ENCODE data around the gene POLR1G. TPM values are rescaled to one million over a fixed set of nuclear protein-coding genes. Genes with fewer than 3 reads are reported as not detected.

Gene POLR1G
- total RNA-seq, 1 experiment from 2014 or later: 43.4 TPM

DNA sequence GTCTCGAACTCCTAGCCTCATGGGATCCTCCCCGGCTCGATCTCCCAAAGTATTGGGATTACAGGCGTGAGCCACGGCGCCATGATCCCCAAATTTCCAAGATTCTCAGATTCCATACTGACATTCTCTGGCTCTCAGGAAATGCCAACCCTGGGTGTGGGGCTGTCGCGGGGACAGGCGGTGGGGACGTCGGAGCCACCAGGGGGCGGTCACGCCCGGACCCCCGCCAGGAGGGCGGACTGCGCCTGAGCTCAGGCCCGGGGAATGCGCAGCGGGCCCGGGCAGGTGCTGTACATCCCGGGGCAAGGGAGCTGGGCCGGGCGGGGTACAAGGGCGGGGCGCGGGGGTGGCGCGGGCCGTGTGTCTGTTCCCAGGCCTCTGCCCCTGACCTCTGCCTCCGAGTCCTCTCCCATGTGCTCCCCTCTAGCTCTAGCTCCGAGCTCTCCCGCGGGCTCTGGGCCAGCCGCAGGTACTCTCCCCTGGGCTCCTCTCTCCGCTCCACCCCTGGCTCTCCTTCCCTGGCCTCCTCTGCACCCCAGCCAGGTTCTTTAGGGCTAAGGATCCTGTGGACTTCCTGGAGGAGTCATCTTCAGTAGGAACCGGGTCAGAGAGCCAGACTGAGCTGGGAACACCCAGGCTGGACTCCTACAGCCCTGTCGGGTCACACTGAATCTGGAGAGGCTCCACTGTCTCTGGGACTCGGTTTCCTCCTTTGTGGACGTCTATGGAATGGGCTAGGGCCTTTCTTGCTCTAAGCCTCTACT lies 4.0 kb upstream of the POLR1G start:
- no peak overlapping the region for H3K9ac ChIP-seq (ENCODE audit: extremely low read depth, insufficient read length, low read length)

More for the DNA sequence above, 4.0 kb upstream of the POLR1G start:
- Histone ChIP-seq H3K79me2 (ENCODE audit: insufficient read depth, low read length) (no peaks in the 10 kb centered on the region; the same call in 1 of the 2 replicates), H4K20me1 (ENCODE audit: control insufficient read depth, insufficient read depth, insufficient read length) (no peaks in the 10 kb centered on the region), H2BK120ac (ENCODE audit: low read depth, low read length, poor library complexity, severe bottlenecking) (no peak overlapping the region), H3K4ac (ENCODE audit: low read depth, low read length) (no peak overlapping the region), H3K27me3 (ENCODE audit: insufficient read depth, low read length) (no peaks in the 10 kb centered on the region; the same call in 1 of the 2 replicates), H3T11ph (ENCODE audit: low read length) (no peak overlapping the region), H3K4me2 (ENCODE audit: insufficient read depth, insufficient read length, low read length) (no peak overlapping the region), H3K18ac (ENCODE audit: insufficient read length, low read depth, low read length) (no peak overlapping the region), H3K27ac (ENCODE audit: insufficient read length, low read depth, low read length) (no peak overlapping the region), H2AK5ac (ENCODE audit: insufficient read length, low read length) (no peak overlapping the region), H2BK5ac (ENCODE audit: insufficient read length, low read length) (no peak overlapping the region), H4K5ac (ENCODE audit: insufficient read length, low read depth, low read length) (no peak overlapping the region), H2BK15ac (ENCODE audit: low read depth, low read length) (no peak overlapping the region), H2BK12ac (ENCODE audit: insufficient read length, low read depth, low read length) (no peak overlapping the region), H3K56ac (ENCODE audit: insufficient read length, low read depth, low read length) (no peak overlapping the region), H2BK20ac (ENCODE audit: low read depth, low read length, poor library complexity, severe bottlenecking) (no peak overlapping the region), H3K9me3 (ENCODE audit: control insufficient read depth, low read depth, low read length) (no peaks in the 10 kb centered on the region), H4K91ac (ENCODE audit: insufficient read length, low read depth, low read length) (no peak overlapping the region), H3K79me1 (ENCODE audit: insufficient read depth, low read depth, low read length, poor library complexity, severe bottlenecking) (no peaks in the 10 kb centered on the region), H3K14ac (ENCODE audit: insufficient read depth, low read length) (no peak overlapping the region), H3K4me1 (ENCODE audit: insufficient read depth, low read length) (peaks cover 7% of the 10 kb centered on the region; the same call in 1 of the 2 replicates), H3K23ac (ENCODE audit: insufficient read length, low read depth, low read length) (no peak overlapping the region), H4K8ac (replicated peaks; ENCODE audit: insufficient read length, low read depth, low read length) (no peak overlapping the region), H2AFZ (ENCODE audit: low read length) (no peak overlapping the region), H3K23me2 (ENCODE audit: insufficient read length, low read depth, low read length, poor library complexity, severe bottlenecking) (peaks cover 24% of the 10 kb centered on the region)
- H3K4me3 Mint-ChIP-seq: peak overlapping the region; percentile 38 to 68; a peak in 4 of 5 replicates
- H3K9me3 Mint-ChIP-seq: no peaks in the 10 kb centered on the region; a peak in 1 of 5 replicates
- H3K27me3 Mint-ChIP-seq (ENCODE audit: low read depth): peaks cover 4% of the 10 kb centered on the region; the same call in 1 of the 2 replicates
- peak; percentile 85 for DNase-seq
- no CpG with 5 or more reads among the region's 40 CpGs for WGBS (ENCODE audit: extremely low coverage, insufficient read length, low lambda C conversion rate)
- H3K4me1 Mint-ChIP-seq: peaks cover 25 to 32% of the 10 kb centered on the region in 2 experiments
- TF ChIP-seq, protein P1, sequence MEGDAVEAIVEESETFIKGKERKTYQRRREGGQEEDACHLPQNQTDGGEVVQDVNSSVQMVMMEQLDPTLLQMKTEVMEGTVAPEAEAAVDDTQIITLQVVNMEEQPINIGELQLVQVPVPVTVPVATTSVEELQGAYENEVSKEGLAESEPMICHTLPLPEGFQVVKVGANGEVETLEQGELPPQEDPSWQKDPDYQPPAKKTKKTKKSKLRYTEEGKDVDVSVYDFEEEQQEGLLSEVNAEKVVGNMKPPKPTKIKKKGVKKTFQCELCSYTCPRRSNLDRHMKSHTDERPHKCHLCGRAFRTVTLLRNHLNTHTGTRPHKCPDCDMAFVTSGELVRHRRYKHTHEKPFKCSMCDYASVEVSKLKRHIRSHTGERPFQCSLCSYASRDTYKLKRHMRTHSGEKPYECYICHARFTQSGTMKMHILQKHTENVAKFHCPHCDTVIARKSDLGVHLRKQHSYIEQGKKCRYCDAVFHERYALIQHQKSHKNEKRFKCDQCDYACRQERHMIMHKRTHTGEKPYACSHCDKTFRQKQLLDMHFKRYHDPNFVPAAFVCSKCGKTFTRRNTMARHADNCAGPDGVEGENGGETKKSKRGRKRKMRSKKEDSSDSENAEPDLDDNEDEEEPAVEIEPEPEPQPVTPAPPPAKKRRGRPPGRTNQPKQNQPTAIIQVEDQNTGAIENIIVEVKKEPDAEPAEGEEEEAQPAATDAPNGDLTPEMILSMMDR (conservative IDR thresholded peaks at IDR 0.05): peak; percentile 85
- H3K27ac Mint-ChIP-seq: no peak overlapping the region
- peaks cover 0 to 2% (median 2%) of the 10 kb centered on the region in 3 experiments; a peak in 3 of 7 replicates for H3K36me3 Mint-ChIP-seq (ENCODE audit: insufficient read depth in 1 of 3, low read depth in 3 of 3)
